ENCODE measurements around the gene REG1A. TPM values are rescaled to one million over a fixed set of nuclear protein-coding genes. Genes with fewer than 3 reads are reported as not detected.

Gene REG1A
- total RNA-seq, 5 donors from 2014 or later (not counting 1 experiment from before 2014, with no cell fraction given), result 9.1 to 11.7 (median 9.4) TPM; not detected in 2

- Mint-ChIP-seq H3K4me1 (no peaks in the 10 kb centered on the region), H3K36me3 (no peaks in the 10 kb centered on the region), H3K27me3 (no peaks in the 10 kb centered on the region), H3K9me3 (peaks cover 6 to 28% (median 13%) of the 10 kb centered on the region in 3 donors), H3K4me3 (no peak overlapping the region), H3K27ac (no peak overlapping the region)
- ATAC-seq (replicated peaks in 1 of 4) (no peak), DNase-seq (no peak)
- POLR2A ChIA-PET, result no interaction called here
- no peaks in the 10 kb centered on the region for H3K9me3 ChIP-seq
- CTCF ChIA-PET, result no interaction called here
- no peaks in the 10 kb centered on the region for H3K36me3 ChIP-seq (ENCODE audit: control insufficient read depth in 2 of 2, extremely low read depth in 1 of 2, insufficient read depth in 1 of 2, low read length in 1 of 2)
- no peak overlapping the region for H3K4me3 ChIP-seq (ENCODE audit: control insufficient read depth in 1 of 2, extremely low read depth in 1 of 2, low read length in 1 of 2)
- H3K27ac ChIP-seq (ENCODE audit: low read length), result no peak overlapping the region
- WGBS (ENCODE audit: insufficient coverage), result 60% methylated on average over 1 of the region's 4 CpGs
- no peaks in the 10 kb centered on the region for H3K4me1 ChIP-seq (ENCODE audit: control insufficient read depth in 1 of 2, extremely low read depth in 1 of 2, insufficient read depth in 2 of 2, low read length in 2 of 2)
- no peaks in the 10 kb centered on the region for H3K27me3 ChIP-seq (replicated peaks in 1 of 2; ENCODE audit: control insufficient read depth in 2 of 2, extremely low read depth in 1 of 2, insufficient read depth in 2 of 2, low read length in 1 of 2)
Measured at GRCh38 chr2:79131687-79132086, 11.4 kb downstream of the REG1A start.

GRCh38 chr2:79138385-79138784, 18.1 kb downstream of the REG1A start:
- H3K27me3 Mint-ChIP-seq, result no peaks in the 10 kb centered on the region

GRCh38 chr2:79139423-79139822, 19.1 kb downstream of the REG1A start:
- POLR2A ChIA-PET, result no interaction called here
- CTCF ChIA-PET, result no interaction called here
- H3K4me1 Mint-ChIP-seq, result no peaks in the 10 kb centered on the region
- peaks cover 5 to 19% (median 17%) of the 10 kb centered on the region in 3 donors for H3K9me3 Mint-ChIP-seq
- Histone ChIP-seq H3K4me3 (ENCODE audit: control insufficient read depth in 1 of 2, extremely low read depth in 1 of 2, low read length in 1 of 2) (no peak overlapping the region), H3K27me3 (replicated peaks in 1 of 2; ENCODE audit: control insufficient read depth in 2 of 2, extremely low read depth in 1 of 2, insufficient read depth in 2 of 2, low read length in 1 of 2) (no peaks in the 10 kb centered on the region), H3K36me3 (ENCODE audit: control insufficient read depth in 2 of 2, extremely low read depth in 1 of 2, insufficient read depth in 1 of 2, low read length in 1 of 2) (no peaks in the 10 kb centered on the region), H3K4me1 (ENCODE audit: control insufficient read depth in 1 of 2, extremely low read depth in 1 of 2, insufficient read depth in 2 of 2, low read length in 2 of 2) (no peaks in the 10 kb centered on the region), H3K9me3 (no peaks in the 10 kb centered on the region), H3K27ac (ENCODE audit: low read length) (no peak overlapping the region)
- DNase-seq (no peak), ATAC-seq (replicated peaks in 1 of 4) (no peak)
- no peak overlapping the region for H3K27ac Mint-ChIP-seq
- H3K4me3 Mint-ChIP-seq, result no peak overlapping the region
- H3K27me3 Mint-ChIP-seq, result no peaks in the 10 kb centered on the region
- H3K36me3 Mint-ChIP-seq, result no peaks in the 10 kb centered on the region

More at GRCh38 chr2:79138385-79138784, 18.1 kb downstream of the REG1A start:
- WGBS (ENCODE audit: insufficient coverage), result 90% methylated on average over 2 of the region's 3 CpGs
- DNase-seq (no peak), ATAC-seq (replicated peaks in 1 of 4) (no peak)
- Mint-ChIP-seq H3K9me3 (peaks cover 8 to 23% (median 11%) of the 10 kb centered on the region in 3 donors), H3K4me3 (no peak overlapping the region), H3K27ac (no peak overlapping the region), H3K36me3 (no peaks in the 10 kb centered on the region), H3K4me1 (no peaks in the 10 kb centered on the region)
- ChIA-PET POLR2A (no interaction called here), CTCF (no interaction called here)
- H3K4me3 ChIP-seq (ENCODE audit: control insufficient read depth in 1 of 2, extremely low read depth in 1 of 2, low read length in 1 of 2), result no peak overlapping the region
- no peaks in the 10 kb centered on the region for H3K36me3 ChIP-seq (ENCODE audit: control insufficient read depth in 2 of 2, extremely low read depth in 1 of 2, insufficient read depth in 1 of 2, low read length in 1 of 2)
- no peaks in the 10 kb centered on the region for H3K4me1 ChIP-seq (ENCODE audit: control insufficient read depth in 1 of 2, extremely low read depth in 1 of 2, insufficient read depth in 2 of 2, low read length in 2 of 2)
- H3K27me3 ChIP-seq (replicated peaks in 1 of 2; ENCODE audit: control insufficient read depth in 2 of 2, extremely low read depth in 1 of 2, insufficient read depth in 2 of 2, low read length in 1 of 2), result no peaks in the 10 kb centered on the region
- no peaks in the 10 kb centered on the region for H3K9me3 ChIP-seq
- no peak overlapping the region for H3K27ac ChIP-seq (ENCODE audit: low read length)

DNA sequence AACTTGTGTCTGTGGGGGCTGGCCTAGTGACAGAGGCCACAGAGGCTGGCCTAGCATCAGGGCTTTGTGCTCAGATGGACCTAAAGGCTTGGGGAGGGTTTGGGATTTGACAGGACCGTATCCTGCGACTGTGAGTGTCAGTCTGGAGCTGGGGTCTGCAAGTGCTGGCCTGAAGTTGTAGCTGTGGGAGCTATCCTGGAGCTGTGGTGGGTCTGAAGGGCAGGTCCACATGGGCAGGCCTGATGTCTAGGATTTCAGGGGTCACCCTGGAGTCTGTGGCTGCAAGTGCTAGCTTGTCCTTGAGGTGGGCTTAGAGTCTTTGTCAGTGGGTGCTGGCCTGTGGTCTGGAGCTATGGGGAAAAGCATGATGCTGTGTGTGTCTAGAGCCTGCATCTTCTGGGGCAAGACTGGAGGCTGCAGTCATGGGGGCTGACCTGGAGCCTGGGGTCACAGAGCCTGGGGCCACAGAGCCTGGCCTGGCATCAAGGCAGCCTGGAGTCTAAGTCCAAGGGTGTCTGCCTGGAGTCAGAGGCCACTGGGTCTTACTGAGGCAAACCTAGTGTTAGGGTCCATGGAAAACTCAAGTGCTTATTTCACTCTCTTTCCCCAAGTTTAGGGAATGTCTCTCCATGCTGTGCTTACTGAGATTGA, 35.7 kb downstream of the REG1A start:
- ATAC-seq (replicated peaks in 1 of 4) (no peak), DNase-seq (no peak)
- Mint-ChIP-seq H3K4me1 (no peaks in the 10 kb centered on the region), H3K4me3 (no peak overlapping the region), H3K27ac (no peak overlapping the region), H3K9me3 (peaks cover 8 to 15% (median 15%) of the 10 kb centered on the region in 3 donors), H3K36me3 (no peaks in the 10 kb centered on the region), H3K27me3 (no peaks in the 10 kb centered on the region)
- Histone ChIP-seq H3K4me1 (ENCODE audit: control insufficient read depth in 1 of 2, extremely low read depth in 1 of 2, insufficient read depth in 2 of 2, low read length in 2 of 2) (no peaks in the 10 kb centered on the region), H3K27ac (ENCODE audit: low read length) (no peak overlapping the region), H3K9me3 (no peaks in the 10 kb centered on the region), H3K27me3 (replicated peaks in 1 of 2; ENCODE audit: control insufficient read depth in 2 of 2, extremely low read depth in 1 of 2, insufficient read depth in 2 of 2, low read length in 1 of 2) (no peaks in the 10 kb centered on the region), H3K36me3 (ENCODE audit: control insufficient read depth in 2 of 2, extremely low read depth in 1 of 2, insufficient read depth in 1 of 2, low read length in 1 of 2) (no peaks in the 10 kb centered on the region), H3K4me3 (ENCODE audit: control insufficient read depth in 1 of 2, extremely low read depth in 1 of 2, low read length in 1 of 2) (no peak overlapping the region)
- WGBS (ENCODE audit: insufficient coverage), result 88% methylated on average over 2 of the region's 2 CpGs
- ChIA-PET POLR2A (no interaction called here), CTCF (no interaction called here)

GRCh38 chr2:79159030-79159429, 38.7 kb downstream of the REG1A start:
- ATAC-seq (replicated peaks in 1 of 4), result no peak
- H3K9me3 ChIP-seq, result no peaks in the 10 kb centered on the region
- Mint-ChIP-seq H3K9me3 (peaks cover 9 to 19% (median 14%) of the 10 kb centered on the region in 3 donors), H3K36me3 (no peaks in the 10 kb centered on the region), H3K4me1 (no peaks in the 10 kb centered on the region), H3K27ac (no peak overlapping the region), H3K4me3 (no peak overlapping the region), H3K27me3 (no peaks in the 10 kb centered on the region)
- POLR2A ChIA-PET, result no interaction called here
- H3K27me3 ChIP-seq (replicated peaks in 1 of 2; ENCODE audit: control insufficient read depth in 2 of 2, extremely low read depth in 1 of 2, insufficient read depth in 2 of 2, low read length in 1 of 2), result no peaks in the 10 kb centered on the region
- 80% methylated on average over 1 of the region's 2 CpGs for WGBS (ENCODE audit: insufficient coverage)
- H3K36me3 ChIP-seq (ENCODE audit: control insufficient read depth in 2 of 2, extremely low read depth in 1 of 2, insufficient read depth in 1 of 2, low read length in 1 of 2), result no peaks in the 10 kb centered on the region
- no peak for DNase-seq
- H3K4me3 ChIP-seq (ENCODE audit: control insufficient read depth in 1 of 2, extremely low read depth in 1 of 2, low read length in 1 of 2), result no peak overlapping the region
- H3K4me1 ChIP-seq (ENCODE audit: control insufficient read depth in 1 of 2, extremely low read depth in 1 of 2, insufficient read depth in 2 of 2, low read length in 2 of 2), result no peaks in the 10 kb centered on the region
- no peak overlapping the region for H3K27ac ChIP-seq (ENCODE audit: low read length)
- CTCF ChIA-PET, result no interaction called here

- H3K9me3 Mint-ChIP-seq, result peaks cover 13 to 19% (median 14%) of the 10 kb centered on the region in 3 donors
- Histone ChIP-seq H3K27me3 (replicated peaks in 1 of 2; ENCODE audit: control insufficient read depth in 2 of 2, extremely low read depth in 1 of 2, insufficient read depth in 2 of 2, low read length in 1 of 2) (no peaks in the 10 kb centered on the region), H3K4me1 (ENCODE audit: control insufficient read depth in 1 of 2, extremely low read depth in 1 of 2, insufficient read depth in 2 of 2, low read length in 2 of 2) (no peaks in the 10 kb centered on the region), H3K36me3 (ENCODE audit: control insufficient read depth in 2 of 2, extremely low read depth in 1 of 2, insufficient read depth in 1 of 2, low read length in 1 of 2) (no peaks in the 10 kb centered on the region), H3K9me3 (no peaks in the 10 kb centered on the region), H3K4me3 (ENCODE audit: control insufficient read depth in 1 of 2, extremely low read depth in 1 of 2, low read length in 1 of 2) (no peak within 1 kb of the TSS), H3K27ac (ENCODE audit: low read length) (no peak within 1 kb of the TSS)
- no peaks in the 10 kb centered on the region for H3K36me3 Mint-ChIP-seq
- ChIA-PET POLR2A (no interaction called here), CTCF (no interaction called here)
- no peak within 1 kb of the TSS for H3K4me3 Mint-ChIP-seq
- DNase-seq, result no peak
- no peaks in the 10 kb centered on the region for H3K4me1 Mint-ChIP-seq
- no peak for ATAC-seq (replicated peaks in 1 of 4)
- no peak within 1 kb of the TSS for H3K27ac Mint-ChIP-seq
- no peaks in the 10 kb centered on the region for H3K27me3 Mint-ChIP-seq
Measured at GRCh38 chr2:79159653-79160052, 39.4 kb downstream of the REG1A start, which contains the start of gene REG3A. Gene REG3A, minus strand, starts transcription at chr2:79159753. Its CDS starts 348 bp downstream, at chr2:79159405.

DNA sequence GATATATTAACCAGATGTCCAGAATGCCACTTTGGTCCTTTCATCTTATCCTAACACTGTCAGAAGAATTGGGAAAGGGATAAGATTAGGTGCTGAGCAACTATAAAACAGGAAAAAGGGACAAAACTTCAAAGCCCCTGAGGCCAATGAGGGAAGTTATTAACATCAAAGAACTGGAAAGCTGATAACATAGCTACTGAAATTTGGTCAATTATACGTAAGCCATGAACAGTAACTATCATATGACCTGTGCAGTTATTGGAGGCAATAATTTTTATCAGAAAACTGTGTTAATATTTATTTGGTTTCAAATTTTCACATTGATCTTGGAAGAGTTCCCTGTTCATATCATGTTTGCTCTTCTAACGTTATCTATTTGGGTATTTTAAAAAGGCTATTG, 41.8 kb downstream of the REG1A start:
- H3K27me3 ChIP-seq (replicated peaks in 1 of 2; ENCODE audit: control insufficient read depth in 2 of 2, extremely low read depth in 1 of 2, insufficient read depth in 2 of 2, low read length in 1 of 2), result no peaks in the 10 kb centered on the region
- ATAC-seq (replicated peaks in 1 of 4) (no peak), DNase-seq (no peak)
- H3K27ac ChIP-seq (ENCODE audit: low read length), result no peak overlapping the region
- no peaks in the 10 kb centered on the region for H3K4me1 ChIP-seq (ENCODE audit: control insufficient read depth in 1 of 2, extremely low read depth in 1 of 2, insufficient read depth in 2 of 2, low read length in 2 of 2)
- ChIA-PET POLR2A (interaction anchor here in 1 of 2 donors (0.7 kb wide), 1 partner anchor 9 kb away, joined by 3 read pairs; no protein-coding TSS in a partner anchor), CTCF (no interaction called here)
- H3K9me3 ChIP-seq, result no peaks in the 10 kb centered on the region
- no peak overlapping the region for H3K4me3 Mint-ChIP-seq
- no peaks in the 10 kb centered on the region for H3K27me3 Mint-ChIP-seq
- no peak overlapping the region for H3K27ac Mint-ChIP-seq
- H3K4me1 Mint-ChIP-seq, result no peaks in the 10 kb centered on the region
- H3K4me3 ChIP-seq (ENCODE audit: control insufficient read depth in 1 of 2, extremely low read depth in 1 of 2, low read length in 1 of 2), result no peak overlapping the region
- peaks cover 9 to 13% (median 11%) of the 10 kb centered on the region in 3 donors for H3K9me3 Mint-ChIP-seq
- H3K36me3 Mint-ChIP-seq, result no peaks in the 10 kb centered on the region
- H3K36me3 ChIP-seq (ENCODE audit: control insufficient read depth in 2 of 2, extremely low read depth in 1 of 2, insufficient read depth in 1 of 2, low read length in 1 of 2), result no peaks in the 10 kb centered on the region
- no CpG with 5 or more reads among the region's 2 CpGs for WGBS (ENCODE audit: insufficient coverage)
